Ammon's horn (tissue), 1 donor: ENCODE data around the gene FKBP10.

Source experiments
- DNase-seq: peaks from one replicate; pipeline ENCODE4 v3.0.0-alpha.2; 2016; ENCODE audit warnings: low spot score

The FKBP10 gene

GRCh38 chr17:41782142-41782541 is 30.7 kb upstream of the FKBP10 start:
- no peak for DNase-seq

DNA sequence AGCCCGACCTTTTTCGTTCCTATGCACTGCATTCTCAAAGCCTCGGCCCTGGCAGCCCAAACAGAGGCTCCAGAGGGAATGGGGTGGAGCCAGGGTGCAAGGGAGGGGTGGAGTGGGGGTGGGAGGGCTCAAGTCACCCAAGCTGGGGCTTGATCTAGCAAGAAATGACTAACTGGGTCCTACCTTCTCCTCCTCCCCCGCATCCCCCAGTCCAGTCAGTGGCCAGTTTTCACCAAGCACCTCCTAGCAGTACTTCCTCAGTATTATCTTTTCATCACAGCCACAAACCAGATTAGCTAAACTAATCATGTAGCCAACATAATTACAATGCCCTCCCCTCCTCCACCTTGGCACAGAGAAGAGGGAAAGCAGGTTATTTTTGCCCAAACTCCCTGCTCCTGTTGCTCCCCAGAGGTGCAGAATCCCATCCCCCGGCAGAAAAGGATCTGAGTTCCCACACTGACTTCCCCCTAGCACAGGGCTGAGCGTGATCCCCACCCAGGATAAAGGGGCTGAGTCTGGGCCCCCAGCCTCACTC is 28.5 kb upstream of the FKBP10 start:
- no peak for DNase-seq

GRCh38 chr17:41785091-41785858 is 27.5 kb upstream of the FKBP10 start:
- no peak for DNase-seq

DNA sequence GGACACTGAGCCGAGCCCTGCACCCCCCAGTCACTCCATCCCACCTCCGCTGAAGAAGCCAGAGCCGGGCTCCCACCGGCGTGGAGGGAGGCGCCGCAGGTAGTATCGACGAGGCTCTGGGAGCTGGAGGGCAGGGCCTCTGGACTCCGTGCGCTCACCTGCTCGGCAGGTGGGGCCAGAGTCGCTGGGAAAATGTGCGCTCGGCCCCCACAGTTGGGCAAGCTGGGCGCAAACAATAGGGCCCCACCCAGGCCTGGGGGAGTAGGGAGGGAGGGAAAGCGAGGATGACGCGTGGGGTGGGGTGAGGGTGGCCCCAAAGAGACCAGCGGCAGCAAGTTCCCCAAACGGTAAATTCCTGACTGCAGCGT is 27.0 kb upstream of the FKBP10 start:
- DNase-seq, result no peak

DNA sequence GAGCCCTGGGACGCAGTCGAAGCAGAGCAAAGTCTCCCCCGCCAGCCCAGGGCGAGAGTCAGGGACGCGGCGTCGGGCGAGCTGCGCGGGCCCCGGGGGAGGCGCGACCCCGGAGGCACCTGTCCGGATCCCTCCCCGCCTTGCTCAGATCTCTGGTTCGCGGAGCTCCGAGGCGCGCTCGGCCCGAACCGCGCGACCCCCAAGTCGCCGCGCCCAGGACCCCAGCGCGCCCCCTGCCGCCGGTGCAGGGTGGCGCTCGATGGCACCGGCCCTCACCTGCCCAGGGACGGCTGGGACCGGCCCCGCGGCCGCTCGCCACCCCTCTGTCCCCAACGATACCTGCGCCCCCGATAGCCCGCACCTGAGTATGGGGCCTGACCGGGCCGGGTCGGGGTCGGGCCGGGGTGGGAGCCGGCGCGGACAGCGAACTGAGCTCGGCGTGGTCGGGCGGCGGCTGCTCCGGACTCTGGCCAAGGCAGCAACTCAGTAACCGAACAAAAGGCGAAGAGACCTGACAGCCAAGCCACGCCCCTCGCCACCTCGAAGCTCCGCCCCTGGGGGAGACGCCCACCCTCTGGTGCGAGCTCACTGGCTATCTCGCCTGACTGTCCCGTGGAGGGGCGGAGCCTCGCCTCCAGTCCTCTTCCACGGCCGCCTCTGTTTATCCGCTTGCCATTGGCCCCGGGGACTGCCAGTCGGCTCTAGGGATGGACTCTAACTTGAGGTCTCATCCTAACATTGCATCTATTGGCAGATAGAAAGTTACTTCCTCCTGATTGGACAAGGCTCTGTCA is 26.4 kb upstream of the FKBP10 start, which contains the start of gene JUP:
TSS of gene JUP (minus strand) at position 485 of the 794 bp plus-strand sequence. CDS start 14,857 bp downstream, outside the sequence.
- peak; percentile 100 for DNase-seq

GRCh38 chr17:41787021-41787418 is 25.8 kb upstream of the FKBP10 start:
- DNase-seq, result no peak

DNA sequence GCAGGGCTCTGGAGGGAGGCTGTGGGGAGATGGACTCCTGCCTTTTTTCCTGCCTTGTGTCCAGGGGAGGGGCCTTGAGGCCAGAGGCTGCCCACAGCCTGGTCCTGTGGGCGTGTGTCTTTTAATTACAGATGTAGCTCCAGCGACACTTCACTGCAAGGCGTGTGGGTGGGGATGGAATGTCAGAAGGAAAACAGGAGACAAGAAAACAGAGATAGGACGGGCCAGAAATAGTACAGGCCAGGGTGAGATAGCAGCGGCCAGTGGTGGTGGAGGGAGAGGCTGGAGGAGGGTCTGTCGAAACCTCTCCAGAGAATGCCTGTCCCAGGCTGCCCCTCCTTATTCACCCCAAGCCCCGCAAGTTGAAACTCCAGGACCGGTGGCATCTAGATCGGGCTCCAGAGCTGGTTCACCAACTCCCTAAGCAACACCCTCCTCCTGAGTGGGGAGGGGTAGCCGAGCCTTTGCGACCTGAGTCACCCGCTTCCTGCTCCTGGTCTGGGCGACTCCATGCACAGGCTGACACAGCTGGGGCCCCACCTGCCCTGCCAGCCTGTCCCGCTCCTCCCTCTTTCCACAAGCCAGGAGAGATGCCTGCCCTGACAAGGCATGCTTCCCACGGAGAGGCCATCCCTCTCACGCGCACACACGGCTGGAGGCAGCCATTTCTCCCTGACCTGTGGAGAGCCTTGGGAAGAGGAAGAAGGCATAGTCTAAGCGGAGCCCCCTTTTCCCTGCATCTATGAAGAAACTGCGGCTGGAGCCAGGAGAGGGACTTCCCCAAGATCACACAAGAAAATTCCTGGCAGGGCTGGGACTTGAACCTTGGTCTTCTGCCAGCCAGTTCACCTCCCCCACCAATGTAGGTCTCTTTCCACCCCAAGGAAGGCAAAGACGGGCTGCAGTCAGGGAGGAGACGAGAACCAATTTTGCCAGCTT is 19.7 kb upstream of the FKBP10 start:
- DNase-seq, result no peak

DNA sequence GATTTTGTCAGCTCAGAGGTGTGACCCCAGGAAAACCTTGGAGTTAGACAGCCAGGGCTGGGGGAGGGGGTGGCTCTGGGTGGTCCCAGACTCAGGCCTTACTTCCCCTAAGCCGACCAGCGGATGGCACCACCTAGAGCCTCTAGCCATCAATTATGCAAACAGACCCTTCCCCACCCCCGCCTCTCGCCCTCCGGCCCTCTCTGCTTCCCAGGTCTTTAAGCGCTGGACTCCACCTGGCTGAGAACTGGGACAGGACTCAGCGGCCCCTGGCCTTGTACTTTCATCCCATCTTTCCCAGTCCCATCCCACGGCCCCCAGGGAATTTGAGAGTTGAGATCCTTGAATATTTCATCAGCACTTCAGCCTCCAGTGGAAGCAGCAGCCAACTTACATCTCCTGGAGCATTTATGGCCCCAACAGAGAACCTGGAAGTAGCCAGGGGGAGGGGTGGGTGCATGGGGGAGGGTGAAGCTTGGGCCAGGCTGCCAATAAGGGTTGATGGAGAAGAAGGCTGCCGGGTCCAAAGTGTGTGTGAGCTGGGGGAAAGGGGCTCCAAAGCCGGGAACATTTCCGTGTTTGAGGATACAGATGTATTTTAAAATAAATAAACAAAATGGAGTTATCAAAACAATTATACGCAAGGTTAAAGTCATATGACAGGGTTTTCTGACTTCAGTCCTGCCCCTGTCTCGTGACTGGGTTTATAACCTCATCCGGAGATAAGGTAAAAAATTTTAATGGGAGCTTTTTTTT is 18.8 kb upstream of the FKBP10 start:
- DNase-seq, result no peak

- no peak for DNase-seq
Observed at GRCh38 chr17:41794540-41794975, 18.2 kb upstream of the FKBP10 start.

- DNase-seq, result no peak
Observed at GRCh38 chr17:41796121-41796895, 16.5 kb upstream of the FKBP10 start.

DNA sequence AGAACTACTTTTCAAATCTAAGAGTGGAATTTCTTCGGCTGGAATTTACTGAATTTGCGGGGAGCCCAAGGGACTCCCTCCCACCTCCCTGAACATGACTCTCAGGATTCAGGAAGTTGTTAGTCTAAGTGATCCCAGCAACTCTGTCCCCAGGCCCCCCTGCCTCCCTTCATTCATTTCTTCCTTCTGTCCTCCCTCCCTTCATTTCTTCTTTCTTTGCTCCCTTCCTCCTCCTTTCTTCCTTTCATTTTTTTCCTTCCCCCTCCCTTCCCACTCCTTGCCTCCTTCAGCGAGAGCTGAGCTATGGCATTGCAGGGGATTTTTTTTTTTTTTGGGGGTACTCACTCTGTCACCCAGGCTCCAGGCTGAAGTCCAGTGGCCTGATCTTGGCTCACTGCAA is 15.4 kb upstream of the FKBP10 start:
- DNase-seq, result no peak

- no peak for DNase-seq
Observed at GRCh38 chr17:41799366-41799765, 13.4 kb upstream of the FKBP10 start.

DNA sequence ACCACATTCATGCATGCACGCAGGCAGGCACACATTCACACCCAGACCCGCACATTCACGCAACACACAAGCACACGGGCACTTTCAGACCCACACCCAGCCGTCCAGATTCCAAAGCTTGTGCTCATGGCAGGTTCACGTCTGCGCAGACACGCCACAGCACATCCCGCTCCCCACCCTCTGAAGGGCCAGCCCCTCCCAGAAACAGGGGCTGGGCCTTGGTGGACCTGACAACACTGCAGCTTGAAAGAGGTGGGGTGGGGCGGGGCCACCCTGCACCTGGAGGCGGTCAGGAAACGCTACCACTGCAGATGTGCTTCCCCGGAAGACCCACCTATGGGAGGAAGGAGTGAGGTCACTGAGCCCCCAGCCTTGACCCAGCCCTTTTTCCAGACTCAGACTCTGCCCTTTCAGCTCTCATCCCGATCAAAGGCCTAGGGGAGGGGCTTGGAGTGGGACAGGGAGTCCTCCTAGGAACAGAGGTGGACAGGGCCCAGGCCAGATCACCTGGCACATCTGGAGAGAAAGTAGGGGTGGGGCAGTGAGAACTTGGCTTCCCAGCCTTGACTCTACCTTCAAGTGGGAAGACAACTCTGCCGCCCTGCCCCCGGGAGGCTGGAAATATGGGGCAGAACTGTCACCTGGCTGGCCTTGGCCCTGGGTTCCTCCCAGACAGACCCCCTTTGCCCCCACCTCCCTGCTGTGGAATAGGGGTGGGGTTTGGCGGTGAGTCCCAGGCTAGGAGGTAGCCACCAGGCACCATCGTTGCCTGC is 12.0 kb upstream of the FKBP10 start:
- no peak for DNase-seq

DNA sequence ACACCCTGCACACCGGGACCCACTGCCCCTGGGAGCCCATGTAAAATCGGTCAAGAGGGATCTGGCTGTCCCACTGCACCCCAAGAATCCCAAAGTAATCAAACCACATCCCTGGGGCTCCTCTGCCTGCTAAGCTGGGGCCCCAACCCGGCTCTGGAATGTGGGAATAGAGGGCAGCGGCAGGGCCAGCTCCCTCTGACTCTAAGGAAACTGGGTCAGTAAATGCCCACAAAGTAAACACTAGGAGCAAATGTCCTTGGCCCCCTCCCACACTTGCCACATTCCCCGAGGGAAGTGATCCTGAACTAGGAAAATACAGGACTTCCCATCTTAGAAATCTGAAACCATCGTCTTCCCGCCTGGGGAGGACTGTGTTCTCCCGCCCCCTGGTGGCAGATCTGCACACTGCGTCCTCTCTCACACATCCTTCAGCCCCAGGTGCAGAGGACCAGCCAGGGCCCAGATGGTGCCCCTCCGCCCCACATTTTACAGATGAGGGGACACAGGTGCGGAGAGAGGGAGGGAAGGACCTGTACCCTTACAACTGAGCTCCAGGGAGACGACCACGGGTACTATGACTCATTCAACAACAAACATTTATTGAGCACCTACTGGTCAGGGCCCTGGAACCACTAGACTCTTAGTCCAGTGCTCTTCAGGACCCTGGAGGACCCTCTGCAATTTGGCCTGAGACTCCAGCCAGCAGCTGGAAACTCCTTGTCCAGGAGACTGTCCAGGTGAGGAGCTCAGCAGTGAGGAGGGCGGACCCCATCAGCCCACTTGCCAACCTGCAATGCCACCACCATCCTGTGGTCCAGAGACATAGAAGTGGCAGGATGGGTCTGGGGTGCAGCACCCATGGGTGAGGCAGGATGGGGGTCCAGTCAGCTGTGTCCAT is 11.2 kb upstream of the FKBP10 start:
- DNase-seq, result peak; percentile 87

GRCh38 chr17:41803049-41804020 is 9.5 kb upstream of the FKBP10 start:
- DNase-seq, result no peak

- no peak for DNase-seq
Observed at GRCh38 chr17:41806685-41807445, 5.9 kb upstream of the FKBP10 start.
